Transverse colon (tissue), 4 donors: Measurements from ENCODE around the gene ARHGAP23. TPM values are rescaled to one million over a fixed set of nuclear protein-coding genes. Genes with fewer than 3 reads are reported as not detected.

Source experiments
- DNase-seq: peaks from one replicate; pipeline ENCODE4 v3.0.0-alpha.2; 2019
- H3K27ac ChIP-seq, 4 donors: fragments of 200-600 bp; sonication (generic); 2 replicates each; pipeline ENCODE4 v1.5.1; 2016 to 2018; ENCODE audit warnings: inconsistent platforms in 4 of 4
- H3K27me3 ChIP-seq: fragments of 200-600 bp; sonication (generic); 2 replicates; pipeline ENCODE4 v1.5.1; 2017; ENCODE audit warnings: inconsistent platforms
- H3K36me3 ChIP-seq, 4 donors: fragments of 200-600 bp; sonication (generic); 2 replicates each; pipeline ENCODE4 v1.5.1; 2017 to 2019; ENCODE audit warnings: inconsistent platforms in 4 of 4
- H3K4me1 ChIP-seq, 4 donors: fragments of 200-600 bp; sonication (generic); 2 replicates each; pipeline ENCODE4 v1.5.1; 2017 to 2020; ENCODE audit warnings: inconsistent platforms in 4 of 4
- H3K4me3 ChIP-seq, 4 donors: fragments of 200-600 bp; sonication (generic); 1 replicate in 1 of 4; 2 replicates in 3 of 4; pipeline versions ENCODE4 v1.5.1 to v1.6.1; 2017 to 2019; ENCODE audit warnings: inconsistent platforms in 4 of 4
- H3K9me3 ChIP-seq, 2 donors: fragments of 200-600 bp; sonication (generic); 2 replicates each; pipeline ENCODE4 v1.5.1; 2017 to 2019; ENCODE audit warnings: inconsistent platforms in 2 of 2
- EP300 ChIP-seq: sonication (generic); formaldehyde crosslinking; IDR thresholded peaks from one replicate; pipeline ENCODE4 v1.6.1; 2017; ENCODE audit warnings: antibody characterized with exemption, low read depth
- POLR2A ChIP-seq: fragments of 450-650 bp; IDR thresholded peaks from one replicate; pipeline ENCODE4 v1.6.1; 2016; ENCODE audit warnings: antibody characterized with exemption, mild to moderate bottlenecking, moderate library complexity
- POLR2AphosphoS5 ChIP-seq, 3 donors: sonication (generic); formaldehyde crosslinking; IDR thresholded peaks; one replicate each; pipeline ENCODE4 v1.6.1; 2016; ENCODE audit warnings: antibody characterized with exemption in 3 of 3
- WGBS, 2 donors: methylation state at CpG; one replicate each; pipeline ENCODE4 v1.1.5; 2018; ENCODE audit warnings: low coverage in 1 of 2; 5-methylcytosine and 5-hydroxymethylcytosine counted together
- in situ Hi-C, 4 donors: fragments of 200-750 bp; cut with MboI; loops; one replicate each; pipeline versions ENCODE4 v1.15.0 to v1.15.1; 2017; ENCODE audit warnings: low sequenced_read_pairs in 3 of 4, low pct_ligation_motif_present in 1 of 4, low pct_unique_long_range_greater_than_20kb in 1 of 4
- intact Hi-C: fragments of 100-400 bp; cut with DNase I; formaldehyde crosslinking; loops from one replicate; pipeline ENCODE4 v1.15.1; 2023; ENCODE audit warnings: low total_unique reads
- total RNA-seq, 4 donors: library from RNA; depleted of rRNA; stranded (reverse); fragments of >200 nt; gene quantifications; one replicate each; pipeline ENCODE4 v1.1.0, GENCODE V29; 2016
- TF ChIP-seq, protein P1 (sequence below), 5 experiments: fragments of 200-600 bp in 3 of 5; fragments of 450-650 bp in 2 of 5; sonication (generic) in 3 of 5; IDR thresholded peaks; 1 replicate in 2 of 5; 2 replicates in 3 of 5; pipeline ENCODE4 v1.5.1; 2016 to 2017; ENCODE audit warnings: antibody characterized with exemption in 5 of 5, inconsistent platforms in 3 of 5, mild to moderate bottlenecking in 2 of 5, moderate library complexity in 1 of 5

The ARHGAP23 gene
- total RNA-seq, 4 donors from 2014 or later: 4.5 to 21.7 (median 17.0) TPM

DNA sequence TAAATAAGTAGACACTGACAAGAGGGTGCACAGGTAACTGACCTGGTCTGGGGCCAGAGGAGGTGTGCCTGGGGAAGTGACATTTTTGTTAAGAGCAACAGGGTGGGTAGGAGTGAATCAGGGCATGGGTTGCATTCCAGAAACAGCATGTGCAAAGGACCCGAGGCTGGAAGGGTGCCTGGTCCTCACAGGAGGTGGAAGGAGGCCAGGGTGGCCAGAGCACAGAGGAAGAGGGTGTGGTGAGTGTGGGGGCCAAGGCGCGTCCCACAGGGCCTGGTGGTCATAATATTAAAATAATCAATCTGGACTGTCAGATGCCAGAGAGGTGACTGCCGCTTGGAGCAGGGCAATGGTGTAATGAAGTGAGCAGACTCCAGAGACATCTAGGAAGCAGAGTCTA, 14.3 kb downstream of the ARHGAP23 start:
- intact Hi-C loops (loop anchor here (5.0 kb wide), 1 partner anchor 45 kb away; no protein-coding TSS in a partner anchor), in situ Hi-C loops (no loop called here)
- TF ChIP-seq POLR2A (no peak), POLR2AphosphoS5 (IDR thresholded peaks at IDR 0.05) (no peak), EP300 (no peak)
- TF ChIP-seq, protein P1, sequence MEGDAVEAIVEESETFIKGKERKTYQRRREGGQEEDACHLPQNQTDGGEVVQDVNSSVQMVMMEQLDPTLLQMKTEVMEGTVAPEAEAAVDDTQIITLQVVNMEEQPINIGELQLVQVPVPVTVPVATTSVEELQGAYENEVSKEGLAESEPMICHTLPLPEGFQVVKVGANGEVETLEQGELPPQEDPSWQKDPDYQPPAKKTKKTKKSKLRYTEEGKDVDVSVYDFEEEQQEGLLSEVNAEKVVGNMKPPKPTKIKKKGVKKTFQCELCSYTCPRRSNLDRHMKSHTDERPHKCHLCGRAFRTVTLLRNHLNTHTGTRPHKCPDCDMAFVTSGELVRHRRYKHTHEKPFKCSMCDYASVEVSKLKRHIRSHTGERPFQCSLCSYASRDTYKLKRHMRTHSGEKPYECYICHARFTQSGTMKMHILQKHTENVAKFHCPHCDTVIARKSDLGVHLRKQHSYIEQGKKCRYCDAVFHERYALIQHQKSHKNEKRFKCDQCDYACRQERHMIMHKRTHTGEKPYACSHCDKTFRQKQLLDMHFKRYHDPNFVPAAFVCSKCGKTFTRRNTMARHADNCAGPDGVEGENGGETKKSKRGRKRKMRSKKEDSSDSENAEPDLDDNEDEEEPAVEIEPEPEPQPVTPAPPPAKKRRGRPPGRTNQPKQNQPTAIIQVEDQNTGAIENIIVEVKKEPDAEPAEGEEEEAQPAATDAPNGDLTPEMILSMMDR (IDR thresholded peaks at IDR 0.05): no peak
- Histone ChIP-seq H3K4me1 (peaks cover 3 to 24% (median 18%) of the 10 kb centered on the region in 4 donors), H3K36me3 (no peaks in the 10 kb centered on the region), H3K27me3 (no peaks in the 10 kb centered on the region), H3K27ac (peak overlapping the region in 3 of 4 donors; percentile 26 to 58 (median 47)), H3K4me3 (no peak overlapping the region), H3K9me3 (no peaks in the 10 kb centered on the region)
- no peak for DNase-seq
- WGBS, 2 donors: 40 to 68% methylated on average over 4 of the region's 4 CpGs

DNA sequence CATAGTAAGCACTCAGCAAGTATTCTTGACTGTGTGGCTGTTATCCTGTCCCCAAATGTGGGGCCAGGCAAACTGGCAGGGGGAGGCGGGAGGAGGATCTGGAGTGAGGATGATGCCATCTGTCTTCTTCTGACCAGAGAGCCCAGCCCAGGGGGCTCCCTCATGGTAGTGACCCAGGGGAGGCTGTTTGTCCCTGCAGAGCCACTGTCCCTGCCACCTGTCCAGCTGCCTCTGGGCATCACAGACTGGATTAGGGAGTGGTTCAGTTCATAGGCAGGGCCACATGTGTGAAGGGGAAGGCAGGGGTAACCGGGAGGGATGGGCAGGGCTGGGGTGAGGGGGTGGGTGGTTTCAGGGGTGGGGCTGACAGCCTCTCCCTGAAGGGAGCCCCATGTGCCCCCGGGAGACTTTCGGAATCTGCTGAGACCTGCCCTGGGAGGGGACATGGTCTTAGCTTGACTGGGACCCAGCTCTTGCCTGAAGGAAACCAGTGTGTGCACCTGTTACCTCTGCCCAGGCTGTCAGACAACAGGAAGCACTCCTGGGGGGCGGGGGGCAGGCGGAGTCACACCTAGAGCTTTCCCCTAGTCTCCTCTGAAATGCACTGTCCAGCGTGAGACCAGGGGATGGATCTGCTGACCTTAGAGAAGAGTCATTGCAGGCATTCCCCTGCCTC, 15.2 kb downstream of the ARHGAP23 start:
- H3K27me3 ChIP-seq: no peaks in the 10 kb centered on the region
- no peak for TF ChIP-seq EP300
- TF ChIP-seq POLR2A: no peak
- TF ChIP-seq, protein P1 (IDR thresholded peaks at IDR 0.05): no peak
- no peak for TF ChIP-seq POLR2AphosphoS5 (IDR thresholded peaks at IDR 0.05)
- H3K4me1 ChIP-seq: peaks cover 3 to 28% (median 18%) of the 10 kb centered on the region in 4 donors
- DNase-seq: no peak
- intact Hi-C loops: loop anchor here (5.0 kb wide), 1 partner anchor 44 kb away; no protein-coding TSS in a partner anchor
- no peak overlapping the region for H3K4me3 ChIP-seq
- no peaks in the 10 kb centered on the region for H3K9me3 ChIP-seq
- WGBS, 2 donors: 39 to 60% methylated on average over 2 to 7 of the region's 7 CpGs
- peak overlapping the region in 2 of 4 donors; percentile 26 to 47 for H3K27ac ChIP-seq
- in situ Hi-C loops: no loop called here
- H3K36me3 ChIP-seq: no peaks in the 10 kb centered on the region

DNA sequence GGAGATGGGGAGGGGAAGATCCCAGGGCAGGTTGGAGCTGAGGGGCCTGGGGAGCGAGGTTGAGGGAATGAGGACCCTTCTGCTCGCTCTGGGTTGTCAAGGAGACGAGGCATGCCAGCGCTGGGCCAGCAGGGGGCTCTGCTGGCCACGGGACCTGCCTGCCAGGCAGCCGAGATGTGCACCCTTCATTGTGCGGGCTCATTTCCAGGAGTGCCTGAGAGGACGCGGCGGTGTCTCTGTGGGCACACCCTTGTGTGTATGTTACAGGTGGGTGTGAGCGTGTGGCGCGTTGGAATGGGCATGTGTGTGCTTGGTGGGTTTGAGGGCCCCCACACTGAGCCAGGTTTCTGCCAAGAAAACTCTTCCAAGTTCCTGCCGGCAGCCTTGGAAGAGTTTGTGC, 15.9 kb downstream of the ARHGAP23 start:
- no peaks in the 10 kb centered on the region for H3K36me3 ChIP-seq
- in situ Hi-C loops: no loop called here
- H3K9me3 ChIP-seq: no peaks in the 10 kb centered on the region
- TF ChIP-seq POLR2AphosphoS5 (IDR thresholded peaks at IDR 0.05) (no peak), EP300 (no peak)
- TF ChIP-seq, protein P1 (IDR thresholded peaks at IDR 0.05): peak; percentile 68 to 85 (median 76)
- H3K4me1 ChIP-seq: peaks cover 3 to 28% (median 18%) of the 10 kb centered on the region in 4 donors
- peak overlapping the region in 2 of 4 donors; percentile 14 to 25 for H3K27ac ChIP-seq
- 0 to 16% methylated on average over 5 to 14 of the region's 14 CpGs for WGBS, 2 donors
- intact Hi-C loops: loop anchor here (5.0 kb wide), 1 partner anchor 43 kb away; no protein-coding TSS in a partner anchor
- peak; percentile 61 for DNase-seq
- H3K4me3 ChIP-seq: no peak overlapping the region
- no peaks in the 10 kb centered on the region for H3K27me3 ChIP-seq

DNA sequence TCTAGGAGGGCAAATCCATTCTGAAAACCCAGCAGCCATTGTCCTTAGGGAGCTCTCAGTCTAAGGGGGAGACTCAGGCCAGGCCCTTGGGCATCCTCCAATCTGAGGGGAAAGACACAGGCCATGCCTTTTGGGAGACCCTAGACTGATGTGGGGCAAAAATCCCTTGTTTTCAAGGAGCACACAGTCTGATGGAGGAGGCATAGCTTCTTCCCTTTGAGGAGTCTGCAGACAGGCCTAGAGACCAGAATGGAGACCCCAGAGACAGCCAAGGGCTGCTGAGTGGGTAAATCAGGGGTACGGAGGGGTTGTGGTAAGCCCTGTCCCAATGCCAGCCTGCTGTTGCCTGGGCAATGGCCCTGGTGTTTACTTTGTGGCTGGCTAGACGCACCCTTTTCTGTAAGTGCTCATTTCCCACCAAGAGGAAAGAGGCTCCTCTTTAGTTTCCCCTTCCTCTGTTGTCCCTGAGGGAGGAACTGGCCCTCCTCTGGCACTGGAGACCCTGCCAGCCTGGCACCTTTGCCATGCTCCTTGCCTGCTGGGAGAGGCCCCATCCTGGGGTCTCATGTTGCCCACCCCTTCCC, 19.3 kb downstream of the ARHGAP23 start:
- DNase-seq: no peak

More for the DNA sequence above, 19.3 kb downstream of the ARHGAP23 start:
- H3K27ac ChIP-seq: peak overlapping the region in 2 of 4 donors; percentile 8 to 22
- in situ Hi-C loops (no loop called here), intact Hi-C loops (no loop called here)
- 29% methylated on average over 2 of the region's 2 CpGs; no CpG with 5 or more reads in 1 of the 2 donors for WGBS, 2 donors
- peaks cover 9 to 34% (median 22%) of the 10 kb centered on the region in 4 donors for H3K4me1 ChIP-seq
- H3K9me3 ChIP-seq: no peaks in the 10 kb centered on the region
- no peak overlapping the region for H3K4me3 ChIP-seq
- no peak for TF ChIP-seq POLR2AphosphoS5 (IDR thresholded peaks at IDR 0.05)
- H3K36me3 ChIP-seq: no peaks in the 10 kb centered on the region
- H3K27me3 ChIP-seq: peaks cover 6% of the 10 kb centered on the region
